Cerebellar cortex (tissue), 1 donor: ENCODE data around the gene CRKL.
A peak's percentile ranks its signal among the peaks of the same experiment; 100 is the strongest.
"Not testable (repeated sequence)": the region's sequence is repeated elsewhere in the genome, so short reads cannot be mapped to it uniquely, and the experiment has no call there.

Source experiments
- DNase-seq: peaks from one replicate; pipeline ENCODE4 v3.0.0-alpha.2; 2015; ENCODE audit warnings: low spot score

Gene CRKL

GRCh38 chr22:20901093-20902033 lies 15.8 kb upstream of the CRKL start:
- DNase-seq: not testable (repeated sequence)

- DNase-seq: no peak
Observed at GRCh38 chr22:20903093-20903492, 14.1 kb upstream of the CRKL start.

- no peak for DNase-seq
Observed at GRCh38 chr22:20904008-20904979, 12.9 kb upstream of the CRKL start.

DNA sequence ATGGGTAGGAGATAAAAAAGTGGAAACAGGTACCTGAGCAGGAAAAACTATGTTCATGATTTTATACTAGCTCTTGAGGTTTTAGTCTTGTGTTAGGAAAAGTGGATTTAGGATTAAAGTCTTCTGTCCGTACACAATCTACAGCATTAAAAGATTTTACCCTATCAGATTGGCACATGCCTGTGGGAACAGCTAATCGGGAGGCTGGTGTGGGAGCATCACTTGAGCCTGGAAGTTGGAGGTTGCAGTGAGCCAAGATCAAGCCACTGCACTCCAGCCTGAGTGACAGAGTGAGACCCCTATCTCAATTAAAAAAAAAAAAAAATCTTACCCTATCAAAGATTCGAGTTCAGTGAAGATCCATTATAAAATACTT lies 12.2 kb upstream of the CRKL start:
- DNase-seq: no peak

- DNase-seq: peak; percentile 75
Observed at GRCh38 chr22:20905415-20906386, 11.5 kb upstream of the CRKL start.

DNA sequence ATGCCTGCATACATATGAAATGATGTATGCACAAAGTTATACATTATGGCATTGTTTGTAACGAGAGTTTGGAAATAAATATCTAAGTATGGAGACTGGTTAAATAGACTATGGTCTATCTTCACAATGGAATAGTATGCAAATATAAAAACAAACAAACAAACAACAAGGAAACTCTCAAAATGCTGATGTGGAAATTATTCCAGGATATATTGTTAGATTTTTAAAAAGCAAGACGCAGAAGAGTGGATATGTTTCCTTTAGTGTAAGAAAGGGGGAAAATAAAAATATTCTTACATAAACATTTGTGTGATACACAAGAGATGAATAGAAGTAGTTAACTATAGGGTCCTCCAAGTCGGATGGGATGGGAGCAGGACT lies 10.8 kb upstream of the CRKL start:
- DNase-seq: no peak

GRCh38 chr22:20908717-20909116 lies 8.5 kb upstream of the CRKL start:
- not testable (repeated sequence) for DNase-seq

GRCh38 chr22:20909543-20910303 lies 7.5 kb upstream of the CRKL start:
- no peak for DNase-seq

DNA sequence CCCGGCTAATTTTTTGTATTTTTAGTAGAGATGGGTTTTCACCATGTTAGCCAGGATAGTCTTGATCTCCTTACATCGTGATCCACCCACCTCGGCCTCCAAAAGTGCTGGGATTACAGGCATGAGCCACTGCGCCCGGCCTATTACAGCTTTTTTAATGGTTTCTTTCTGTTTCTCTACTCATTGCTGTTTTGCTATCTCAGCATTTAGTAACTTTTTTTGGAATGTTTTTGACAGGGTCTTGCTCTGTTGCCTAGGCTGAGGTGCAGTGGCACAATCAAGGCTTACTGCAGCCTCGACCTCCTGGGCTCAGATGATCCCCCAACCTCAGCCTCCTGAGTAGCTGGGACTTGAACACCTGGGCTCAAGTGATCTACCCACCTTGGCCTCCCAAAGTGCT lies 4.7 kb upstream of the CRKL start:
- DNase-seq: no peak

DNA sequence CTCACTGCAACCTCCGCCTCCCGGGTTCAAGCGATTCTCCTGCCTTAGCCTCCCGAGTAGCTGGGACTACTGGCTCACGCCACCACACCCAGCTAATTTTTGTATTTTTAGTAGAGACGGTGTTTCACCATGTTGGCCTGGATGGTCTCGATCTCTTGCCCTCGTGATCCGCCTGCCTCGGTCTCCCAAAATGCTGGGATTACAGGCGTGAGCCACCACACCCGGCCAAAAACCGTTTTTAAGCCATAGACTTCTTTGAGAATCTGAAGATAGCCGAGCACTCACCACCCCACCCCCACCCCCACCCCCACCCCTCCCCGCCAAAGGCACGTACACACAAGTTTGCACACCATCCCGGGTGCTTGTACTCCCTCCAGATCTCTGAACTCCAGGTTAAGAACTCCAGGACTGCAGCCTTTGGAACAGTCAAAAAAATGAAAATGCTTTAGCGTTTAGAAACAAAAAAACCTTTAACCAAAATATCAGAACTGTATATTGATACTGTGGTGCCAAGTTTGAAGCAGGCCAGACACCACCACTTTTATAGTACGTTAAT lies 1.5 kb downstream of the CRKL start:
- DNase-seq: no peak

GRCh38 chr22:20919718-20920117 lies 2.5 kb downstream of the CRKL start:
- no peak for DNase-seq

GRCh38 chr22:20920881-20921203 lies 3.6 kb downstream of the CRKL start:
- no peak for DNase-seq

GRCh38 chr22:20922141-20922751 lies 5.0 kb downstream of the CRKL start:
- DNase-seq: no peak

- no peak for DNase-seq
Observed at GRCh38 chr22:20926243-20926642, 9.0 kb downstream of the CRKL start.

DNA sequence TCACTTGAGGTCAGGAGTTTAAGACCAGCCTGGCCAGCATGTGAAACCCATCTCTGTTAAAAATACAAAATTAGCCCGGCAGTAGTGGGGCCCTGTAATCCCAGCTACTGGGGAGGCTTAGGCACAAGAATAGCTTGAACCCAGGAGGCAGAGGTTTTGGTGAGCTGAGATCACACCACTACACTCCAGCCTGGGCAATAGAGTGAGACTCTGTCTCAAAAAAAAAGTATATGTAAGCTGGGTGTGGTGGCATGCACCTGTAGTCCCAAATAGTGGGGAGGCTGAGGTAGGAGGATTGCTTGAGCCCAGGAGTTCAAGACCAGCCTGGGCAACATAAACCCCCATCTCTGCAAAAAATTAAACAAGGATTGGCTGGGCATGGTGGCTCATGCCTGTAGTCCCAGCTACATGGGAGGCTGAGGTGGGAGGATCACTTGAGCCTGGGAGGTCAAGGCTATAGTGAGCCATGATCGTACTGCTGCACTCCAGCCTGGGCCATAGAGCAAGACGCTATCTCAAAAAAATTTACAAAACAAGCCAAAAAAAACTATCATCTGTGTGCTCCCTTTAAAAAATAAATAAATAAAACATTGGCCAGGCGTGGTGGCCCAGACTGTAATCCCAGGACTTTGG lies 10.8 kb downstream of the CRKL start:
- no peak for DNase-seq

DNA sequence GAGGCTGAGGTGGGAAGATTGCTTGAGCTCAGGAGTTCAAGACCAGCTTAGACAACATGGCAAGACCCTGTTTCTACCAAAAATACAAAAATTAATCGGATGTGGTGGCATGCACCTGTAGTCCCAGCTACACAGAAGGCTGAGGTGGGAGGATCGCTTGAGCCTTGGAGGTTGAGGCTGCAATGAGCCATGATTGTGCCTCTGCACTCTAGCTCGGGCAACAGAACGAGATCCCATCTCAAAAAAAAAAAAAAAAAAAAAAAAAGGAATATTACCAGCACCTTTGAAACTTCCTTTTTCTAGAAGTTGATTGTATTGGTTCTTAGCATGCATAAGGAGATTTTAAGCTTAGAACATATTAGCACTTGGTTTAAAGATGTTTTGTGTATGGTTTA lies 11.4 kb downstream of the CRKL start:
- DNase-seq: no peak

DNA sequence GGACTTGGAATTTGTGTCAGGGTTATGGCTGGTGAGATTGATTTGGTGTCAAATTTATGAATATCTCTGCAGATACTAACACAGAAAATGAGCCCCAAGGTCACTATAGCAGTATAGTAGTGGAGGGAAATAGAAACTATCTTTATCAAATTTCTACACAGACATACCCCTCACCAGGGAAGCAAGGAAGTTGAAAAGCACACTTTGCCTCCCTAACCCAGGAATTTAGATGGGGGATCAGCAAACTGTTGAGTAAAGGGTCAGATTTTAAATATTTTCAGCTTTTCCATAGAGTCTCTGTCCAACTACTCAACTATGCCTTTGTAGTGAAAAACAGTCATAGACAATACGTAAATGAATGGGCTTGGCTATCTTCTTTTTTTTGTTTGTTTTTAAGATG lies 12.8 kb downstream of the CRKL start:
- DNase-seq: no peak

DNA sequence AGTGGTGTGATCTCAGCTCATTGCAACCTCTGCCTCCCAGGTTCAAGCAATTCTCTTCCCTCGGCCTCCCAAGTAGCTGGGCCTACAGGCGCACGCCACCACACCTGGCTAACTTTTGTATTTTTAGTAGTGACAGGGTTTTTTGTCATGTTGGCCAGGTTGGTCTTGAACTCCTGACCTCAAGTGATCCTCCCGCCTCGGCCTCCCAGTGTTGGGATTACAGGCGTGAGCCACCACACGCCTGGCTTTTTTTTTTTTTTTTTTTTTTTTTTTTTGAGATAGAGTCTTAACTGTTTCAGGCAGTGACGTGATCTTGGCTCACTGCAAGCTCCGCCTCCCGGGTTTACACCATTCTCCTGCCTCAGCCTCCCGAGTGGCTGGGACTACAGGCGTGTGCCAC lies 13.2 kb downstream of the CRKL start:
- DNase-seq: not testable (repeated sequence)

DNA sequence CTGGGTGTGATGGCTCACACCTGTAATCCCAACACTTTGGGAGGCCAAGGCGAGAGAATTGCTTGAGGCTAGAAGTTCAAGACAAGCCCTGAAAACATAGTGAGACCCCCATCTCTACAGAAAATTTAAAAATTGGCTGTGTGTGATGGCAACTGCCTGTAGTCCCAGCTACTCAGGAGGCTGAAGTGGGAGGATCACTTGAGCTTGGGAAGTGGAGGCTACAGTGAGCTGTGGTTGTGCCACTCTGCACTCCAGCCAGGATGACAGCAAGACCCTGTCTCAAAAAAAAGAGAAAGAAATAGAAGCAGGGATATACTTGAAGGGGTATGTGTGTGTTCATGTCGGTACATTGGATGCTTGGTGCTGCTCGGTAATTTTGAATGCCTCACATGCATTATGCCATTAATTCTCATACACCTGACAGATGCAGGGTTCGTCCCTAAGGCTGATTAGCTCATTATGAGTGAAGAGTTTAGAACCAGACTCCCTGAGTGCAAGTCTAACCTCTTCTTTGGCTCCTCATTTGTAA lies 14.0 kb downstream of the CRKL start:
- DNase-seq: no peak

DNA sequence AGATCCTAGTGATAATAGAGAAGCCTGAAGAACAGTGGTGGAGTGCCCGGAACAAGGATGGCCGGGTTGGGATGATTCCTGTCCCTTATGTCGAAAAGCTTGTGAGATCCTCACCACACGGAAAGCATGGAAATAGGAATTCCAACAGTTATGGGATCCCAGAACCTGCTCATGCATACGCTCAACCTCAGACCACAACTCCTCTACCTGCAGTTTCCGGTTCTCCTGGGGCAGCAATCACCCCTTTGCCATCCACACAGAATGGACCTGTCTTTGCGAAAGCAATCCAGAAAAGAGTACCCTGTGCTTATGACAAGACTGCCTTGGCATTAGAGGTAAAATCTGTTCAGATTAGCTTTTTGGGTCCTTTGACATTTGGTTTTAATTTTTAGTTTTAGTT lies 16.7 kb downstream of the CRKL start:
- DNase-seq: no peak
